ENCODE measurements around the gene ASB6. TPM values are rescaled to one million over a fixed set of nuclear protein-coding genes. Genes with fewer than 3 reads are reported as not detected.
A peak's percentile ranks its signal among the peaks of the same experiment; 100 is the strongest.

Gene ASB6
- total and polyA plus RNA-seq, 2 of the 13 experiments (the other 11 are each of a cell fraction or from before 2014, with no cell fraction given), result 8.2 to 8.4 TPM

- ChIA-PET POLR2A (interaction anchor here (1.0 to 4.0 kb wide), 11 partner anchors 12 to 487 kb away, joined by 3 to 50 read pairs (median 4); partner anchors contain the start of gene IER5L), CTCF (ENCODE audit: low intra/inter-chr PET ratio, low total read pairs) (no interaction called here)
- peak overlapping the region; percentile 98 for H3K4me2 ChIP-seq (ENCODE audit: low read depth, low read length)
- BruUV-seq (replicated peaks), result no TSS peak
- H3K9me3 ChIP-seq (ENCODE audit: low read length), result no peaks in the 10 kb centered on the region
- ATAC-seq, result peak; percentile 80
- peak; percentile 32 for FAIRE-seq
- H2AFZ ChIP-seq (ENCODE audit: low read length), result no peak overlapping the region
- peaks cover 50% of the 10 kb centered on the region for H4K20me1 ChIP-seq (ENCODE audit: insufficient read depth, low read length)
- in situ Hi-C loops (cut with HindIII; ENCODE audit: extremely low pct_ligation_motif_present, low pct_unique_long_range_greater_than_20kb), result no loop called here
- H3K27me3 ChIP-seq (ENCODE audit: control insufficient read depth in 1 of 2, insufficient read depth in 2 of 2, low read length in 2 of 2), result peaks cover 0 to 3% of the 10 kb centered on the region in 2 experiments; a peak in 2 of 5 replicates
- intact Hi-C loops (cut with micrococcal nuclease; ENCODE audit: unreplicated experiment), result loop anchor here (10.0 kb wide), 1 partner anchor 452 kb away; the partner anchor contains the start of gene IER5L
- peak overlapping the region; percentile 69 to 89 (median 85) for H3K4me3 ChIP-seq (replicated peaks in 1 of 3; ENCODE audit: insufficient read depth in 1 of 3, low read depth in 2 of 3, low read length in 3 of 3)
- H3K4me1 ChIP-seq (ENCODE audit: insufficient read depth, low read length), result peaks cover 66% of the 10 kb centered on the region
- H3K27ac ChIP-seq (ENCODE audit: extremely low read length, insufficient read depth, low read length), result peak overlapping the region; percentile 95
- DNase-seq (ENCODE audit: low spot score), result peak; percentile 77
- H3K9ac ChIP-seq (ENCODE audit: insufficient read depth, low read depth, low read length), result peak overlapping the region; percentile 92
- H3K36me3 ChIP-seq (replicated peaks in 1 of 2; ENCODE audit: control insufficient read depth in 1 of 2, insufficient read depth in 2 of 2, low read length in 2 of 2), result peaks cover 8 to 33% of the 10 kb centered on the region in 2 experiments
- WGBS (ENCODE audit: low lambda C conversion rate), result 3% methylated on average over 14 of the region's 20 CpGs
- peaks cover 57% of the 10 kb centered on the region for H3K79me2 ChIP-seq (ENCODE audit: insufficient read depth, low read length)
- TF ChIP-seq ZNF276 (CRISPR knock-in tag; IDR thresholded peaks at IDR 0.05; ENCODE audit: low read depth), result no peak
- TF ChIP-seq CHD4 (IDR thresholded peaks at IDR 0.05; ENCODE audit: borderline replicate concordance, low read length), result no peak
- TF ChIP-seq CEBPG (CRISPR knock-in tag; IDR thresholded peaks at IDR 0.05), result peak; percentile 66
- no peak for TF ChIP-seq SP4 (CRISPR knock-in tag; IDR thresholded peaks at IDR 0.05)
- TF ChIP-seq MLLT10 (CRISPR knock-in tag; IDR thresholded peaks at IDR 0.05), result 0 out of 2 replicates have a peak, but pooled peaks have one; percentile 20
- TF ChIP-seq ZMYM2 (CRISPR knock-in tag; IDR thresholded peaks at IDR 0.05), result no peak
- no peak for TF ChIP-seq ZNF616 (CRISPR knock-in tag; IDR thresholded peaks at IDR 0.05; ENCODE audit: low read depth)
- TF ChIP-seq ZXDC (CRISPR knock-in tag; IDR thresholded peaks at IDR 0.05), result no peak
- TF ChIP-seq ZNF33B (CRISPR knock-in tag; IDR thresholded peaks at IDR 0.05), result no peak
- 0 out of 2 replicates have a peak, but pooled peaks have one; percentile 8 for TF ChIP-seq FOXA3 (CRISPR knock-in tag; IDR thresholded peaks at IDR 0.05)
- 0 out of 2 replicates have a peak, but pooled peaks have one; percentile 27 for TF ChIP-seq BRD4 (CRISPR knock-in tag; IDR thresholded peaks at IDR 0.05)
- TF ChIP-seq ZFP36L2 (CRISPR knock-in tag; IDR thresholded peaks at IDR 0.05), result no peak
- TF ChIP-seq MED13 (CRISPR knock-in tag; IDR thresholded peaks at IDR 0.05), result peak; percentile 71
- no peak for TF ChIP-seq KLF15 (CRISPR knock-in tag; IDR thresholded peaks at IDR 0.05; ENCODE audit: borderline replicate concordance)
- no peak; the same call in 1 of the 2 replicates for TF ChIP-seq NRL (CRISPR knock-in tag; IDR thresholded peaks at IDR 0.05; ENCODE audit: borderline replicate concordance)
- TF ChIP-seq ZEB1 (IDR thresholded peaks at IDR 0.05; ENCODE audit: insufficient replicate concordance, low read depth), result peak; percentile 17
- no peak for TF ChIP-seq GTF3A (CRISPR knock-in tag; conservative IDR thresholded peaks at IDR 0.05)
- no peak for TF ChIP-seq ELK4 (CRISPR knock-in tag; IDR thresholded peaks at IDR 0.05; ENCODE audit: borderline replicate concordance)
- TF ChIP-seq ARNT2 (CRISPR knock-in tag; IDR thresholded peaks at IDR 0.05; ENCODE audit: low read depth), result no peak
- no peak for TF ChIP-seq RELA (CRISPR knock-in tag; IDR thresholded peaks at IDR 0.05)
Observed at GRCh38 chr9:129626625-129627284, 15.2 kb downstream of the ASB6 start.
